ENCODE results near the gene TSC22D2. TPM values are rescaled to one million over a fixed set of nuclear protein-coding genes. Genes with fewer than 3 reads are reported as not detected.
A peak's percentile ranks its signal among the peaks of the same experiment; 100 is the strongest.

The TSC22D2 gene
- total and polyA plus RNA-seq, 2 donors (not counting 3 experiments of a cell fraction or from before 2014, with no cell fraction given) = 7.6 to 43.9 TPM

GRCh38 chr3:150409512-150410310 lies 1.6 kb downstream of the TSC22D2 start:
- Histone ChIP-seq H3K4me2 (ENCODE audit: insufficient read depth, low read length) (peak overlapping the region; percentile 44), H3K9ac (replicated peaks; ENCODE audit: extremely low read depth, insufficient read depth, low read length) (peak overlapping the region; percentile 96), H4K20me1 (replicated peaks; ENCODE audit: control insufficient read depth, extremely low read depth, insufficient read depth, low read length) (peaks cover 16% of the 10 kb centered on the region), H3K27me3 (ENCODE audit: control insufficient read depth in 2 of 2, insufficient read depth in 2 of 2, low read length in 2 of 2) (no peaks in the 10 kb centered on the region), H2AFZ (ENCODE audit: low read depth, low read length) (no peak overlapping the region), H3K4me3 (replicated peaks in 1 of 3; ENCODE audit: insufficient read depth in 1 of 3, low read depth in 1 of 3, low read length in 3 of 3) (peak overlapping the region; percentile 43 to 99 (median 80)), H3K4me1 (ENCODE audit: control insufficient read depth, extremely low read depth, insufficient read depth, low read length) (peaks cover 22% of the 10 kb centered on the region), H3K27ac (ENCODE audit: insufficient read depth, low read depth, low read length) (peak overlapping the region; percentile 100), H3K36me3 (ENCODE audit: control insufficient read depth in 2 of 2, extremely low read depth in 1 of 2, insufficient read depth in 2 of 2, low read length in 2 of 2) (peaks cover 0 to 5% of the 10 kb centered on the region in 2 experiments), H3K79me2 (ENCODE audit: control insufficient read depth, insufficient read depth, low read length) (peaks cover 58% of the 10 kb centered on the region), H3K9me1 (replicated peaks; ENCODE audit: control insufficient read depth, extremely low read depth, insufficient read depth, low read length) (no peaks in the 10 kb centered on the region), H3K9me3 (replicated peaks; ENCODE audit: control insufficient read depth, insufficient read depth, low read length) (no peaks in the 10 kb centered on the region)
- BruUV-seq (replicated peaks) = no TSS peak
- intact Hi-C loops (cut with micrococcal nuclease) (loop anchor here (1.0 to 10.0 kb wide), 5 partner anchors 40 to 355 kb away; partner anchors contain the start of genes SELENOT and SIAH2), dilution Hi-C loops (cut with MboI; ENCODE audit: extremely low pct_ligation_motif_present, low sequenced_read_pairs) (loop anchor here (25.0 kb wide), 1 partner anchor 172 kb away; no protein-coding TSS in a partner anchor)
- CTCF ChIA-PET = interaction anchor here (0.6 to 10.0 kb wide), 38 partner anchors 9 to 474 kb away, joined by 3 to 219 read pairs (median 4); partner anchors contain the start of gene SERP1
- no peak for TF ChIP-seq GATA2 (IDR thresholded peaks at IDR 0.05; ENCODE audit: insufficient read depth, insufficient read length, low read depth, low read length)
- TF ChIP-seq CTCF (IDR thresholded peaks at IDR 0.05; ENCODE audit: extremely low read depth in 1 of 2, insufficient read depth in 1 of 2, low read depth in 1 of 2, low read length in 2 of 2) = peak; percentile 32 to 67
- no peak for TF ChIP-seq EZH2 (IDR thresholded peaks at IDR 0.05; ENCODE audit: borderline replicate concordance, low read depth, low read length, severe bottlenecking)
- POLR2A ChIA-PET = interaction anchor here (0.5 to 2.8 kb wide), 16 partner anchors 9 to 187 kb away, joined by 3 to 20 read pairs (median 4); partner anchors contain the start of genes EIF2A and SERP1
- DNase-seq (ENCODE audit: low read depth, low spot score) (peak; percentile 84), FAIRE-seq (no peak)

Data from endothelial cell of umbilical vein (primary cell).